ENCODE results near the gene SCAP.

SCAP gene

GRCh38 chr3:47430606-47431005 is 45.1 kb downstream of the SCAP start:
- DNase-seq (ENCODE audit: low read depth) = no peak

GRCh38 chr3:47429476-47430270 is 46.1 kb downstream of the SCAP start:
- DNase-seq (ENCODE audit: low read depth) = no peak

DNA sequence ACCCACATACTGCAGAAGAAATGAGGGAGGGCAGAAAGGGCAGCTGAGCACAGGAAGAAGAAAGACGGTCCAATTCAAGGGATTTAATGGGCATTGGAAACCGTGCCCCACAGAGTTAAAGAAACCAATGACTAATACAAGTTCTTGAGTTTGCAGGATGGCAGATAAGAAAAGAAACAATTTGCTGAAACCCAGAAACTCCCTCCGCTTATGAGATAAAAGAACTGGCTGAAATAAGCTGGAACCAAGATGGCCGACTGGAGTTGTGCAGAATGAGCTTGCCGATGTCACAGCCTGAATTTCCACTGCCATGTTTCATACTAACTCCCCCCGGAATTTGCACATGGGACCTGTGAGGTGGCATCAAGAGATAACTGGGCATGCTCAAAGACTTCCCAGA is 47.1 kb downstream of the SCAP start:
- no peak for DNase-seq (ENCODE audit: low read depth)

DNA sequence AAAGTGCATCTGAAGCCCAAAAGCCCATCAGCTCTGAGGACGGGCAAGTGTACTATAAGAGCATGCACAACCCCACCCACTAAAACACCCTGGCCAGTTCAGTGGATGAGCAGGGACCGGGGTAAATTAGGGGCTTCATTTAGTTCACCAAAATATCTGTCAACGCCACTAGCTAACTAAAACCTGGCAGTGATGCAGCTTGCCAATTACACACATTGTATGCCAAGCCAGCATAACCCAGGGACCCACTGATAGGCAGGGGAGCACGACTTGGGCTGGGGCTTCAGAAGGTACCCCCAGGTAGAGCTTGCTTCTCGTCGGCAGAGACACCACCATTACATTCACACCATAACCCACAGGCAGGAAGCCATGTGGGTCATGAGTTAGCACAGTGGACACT is 47.9 kb downstream of the SCAP start:
- no peak for DNase-seq (ENCODE audit: low read depth)

- DNase-seq (ENCODE audit: low read depth) = no peak
These were observed 49.8 kb downstream of the SCAP start for GRCh38 chr3:47425959-47426358.

DNA sequence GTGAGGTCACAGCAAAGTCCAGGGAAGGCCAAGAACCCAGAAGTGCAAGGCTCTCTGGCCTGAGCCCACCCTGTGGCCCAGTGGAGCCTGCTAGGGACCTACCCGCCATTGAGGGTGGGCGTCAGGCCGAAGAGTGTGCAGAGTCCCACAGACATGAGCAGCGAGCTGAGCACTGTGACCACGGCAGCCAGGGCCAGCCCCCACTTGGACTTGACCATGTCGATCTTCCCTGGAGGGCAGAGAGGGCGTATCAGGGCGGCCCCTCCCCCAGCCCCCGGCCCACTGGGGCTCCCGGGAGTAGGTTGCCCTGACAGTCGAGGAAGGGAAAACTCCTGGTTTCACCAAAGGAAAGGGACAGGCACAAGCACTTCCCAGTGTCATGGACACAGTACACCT is 50.4 kb downstream of the SCAP start:
- no peak for DNase-seq (ENCODE audit: low read depth)

DNA sequence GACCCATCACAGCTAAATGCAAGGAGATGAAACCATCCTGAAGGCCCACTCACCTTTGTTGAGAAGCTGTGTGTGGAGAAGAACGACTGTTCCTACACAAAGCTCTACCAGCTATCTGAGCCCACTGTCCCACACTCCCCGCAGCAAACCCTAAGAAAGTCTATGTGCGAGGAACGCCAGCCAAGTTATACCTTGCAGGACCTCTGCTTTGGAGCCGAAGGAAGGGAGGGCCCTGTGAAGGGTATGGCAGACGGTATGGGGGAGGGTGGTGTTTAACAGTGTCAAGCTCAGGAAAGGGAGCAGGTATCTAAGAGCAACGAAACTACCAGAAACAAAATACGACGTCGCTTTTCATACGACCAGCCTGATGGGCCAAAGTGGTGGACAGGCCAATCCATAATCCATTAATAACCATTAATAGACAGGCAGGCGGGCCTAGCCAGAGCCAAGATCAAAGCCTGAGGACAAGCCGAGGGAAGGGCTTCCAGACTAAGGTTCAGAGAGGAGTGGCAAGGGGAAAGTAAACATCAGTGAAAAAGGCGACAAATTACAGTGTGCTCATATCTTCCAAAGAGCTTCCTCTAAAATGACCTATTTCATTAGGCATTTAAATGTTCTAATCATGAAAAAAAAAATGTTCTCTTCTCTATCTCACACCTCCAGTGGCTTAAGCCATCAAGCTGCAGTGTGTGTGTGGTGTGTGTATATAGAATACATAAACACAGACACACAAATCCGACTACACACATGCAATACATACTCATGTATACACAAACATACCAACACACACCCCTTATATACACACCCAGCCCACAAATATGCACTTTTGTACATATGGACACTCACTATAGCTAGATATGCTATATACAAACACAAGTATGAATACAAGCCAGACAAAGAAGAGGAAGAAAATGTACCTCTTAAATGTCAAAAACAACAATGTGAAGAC is 51.0 kb downstream of the SCAP start:
- DNase-seq (ENCODE audit: low read depth) = no peak

GRCh38 chr3:47423548-47424145 is 52.1 kb downstream of the SCAP start:
- DNase-seq (ENCODE audit: low read depth) = no peak

GRCh38 chr3:47422743-47423142 is 53.0 kb downstream of the SCAP start:
- no peak for DNase-seq (ENCODE audit: low read depth)

GRCh38 chr3:47421741-47422649 is 53.7 kb downstream of the SCAP start:
- DNase-seq (ENCODE audit: low read depth) = peak; percentile 49

- DNase-seq (ENCODE audit: low read depth) = peak; percentile 87
These were observed 54.9 kb downstream of the SCAP start for GRCh38 chr3:47420511-47421484.

DNA sequence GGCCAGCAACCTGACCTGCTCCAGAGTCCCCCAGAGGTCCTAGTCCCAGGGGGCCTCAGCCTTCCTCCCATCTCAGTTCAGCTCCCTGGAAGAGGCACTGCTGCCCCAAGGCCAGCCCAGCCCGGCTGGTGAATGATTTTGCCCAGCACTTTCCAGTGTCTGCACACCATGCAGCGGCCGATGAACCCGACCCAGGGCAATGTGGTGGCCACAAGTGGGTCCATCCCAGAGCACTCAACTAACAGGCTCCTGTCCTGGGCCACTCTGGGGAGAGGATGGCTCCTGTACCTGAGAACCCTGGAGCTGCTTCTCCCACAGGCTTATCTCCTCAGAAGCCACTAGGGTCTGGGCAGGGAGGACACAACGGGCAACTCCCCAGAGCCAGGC is 55.7 kb downstream of the SCAP start:
- DNase-seq (ENCODE audit: low read depth) = no peak

DNA sequence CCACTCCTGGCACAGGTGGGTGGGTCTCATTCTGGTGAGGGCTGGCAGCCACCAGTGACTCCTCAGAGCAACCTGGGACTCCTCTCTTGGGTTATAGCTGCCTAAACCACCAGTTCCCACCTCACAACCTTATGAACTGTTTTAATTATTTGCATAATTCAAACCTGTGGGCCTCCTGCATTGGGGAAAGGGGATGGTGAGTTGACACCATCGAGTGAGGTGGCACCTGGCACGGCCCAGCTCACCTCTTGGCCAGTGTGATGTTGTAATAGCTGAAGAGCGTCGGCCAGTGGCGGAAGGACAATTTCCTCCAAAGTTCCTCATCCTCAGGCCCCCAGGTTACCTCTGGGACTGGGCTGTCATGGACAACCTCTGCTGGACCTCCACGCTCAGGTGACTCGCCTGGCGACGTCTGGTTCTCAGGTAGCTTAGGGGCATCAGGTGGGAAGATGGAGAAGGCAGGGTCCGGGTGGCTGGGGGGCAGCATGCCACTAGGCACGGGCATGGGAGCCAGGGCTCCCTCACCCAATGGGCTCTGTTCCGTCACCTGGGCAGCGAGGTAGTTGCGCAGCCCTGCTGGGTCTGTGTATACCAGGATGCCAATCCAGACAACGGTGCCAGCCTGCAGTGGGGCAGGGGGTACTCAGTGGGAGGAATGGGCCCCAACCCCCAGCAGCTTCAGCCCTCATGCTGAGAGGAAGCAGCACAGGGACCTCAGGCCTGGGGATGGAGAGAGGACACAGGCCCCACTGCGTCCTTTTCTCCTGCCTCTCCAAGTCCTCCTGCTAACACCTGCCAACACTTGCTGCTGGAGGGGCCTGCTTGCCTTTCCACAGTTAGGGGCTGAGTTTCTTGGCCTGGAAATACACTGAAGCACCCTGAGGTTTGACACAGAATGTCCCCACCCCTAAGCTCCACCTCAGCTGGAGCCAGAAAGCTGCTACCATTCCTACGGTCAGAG is 56.4 kb downstream of the SCAP start:
- no peak for DNase-seq (ENCODE audit: low read depth)

DNA sequence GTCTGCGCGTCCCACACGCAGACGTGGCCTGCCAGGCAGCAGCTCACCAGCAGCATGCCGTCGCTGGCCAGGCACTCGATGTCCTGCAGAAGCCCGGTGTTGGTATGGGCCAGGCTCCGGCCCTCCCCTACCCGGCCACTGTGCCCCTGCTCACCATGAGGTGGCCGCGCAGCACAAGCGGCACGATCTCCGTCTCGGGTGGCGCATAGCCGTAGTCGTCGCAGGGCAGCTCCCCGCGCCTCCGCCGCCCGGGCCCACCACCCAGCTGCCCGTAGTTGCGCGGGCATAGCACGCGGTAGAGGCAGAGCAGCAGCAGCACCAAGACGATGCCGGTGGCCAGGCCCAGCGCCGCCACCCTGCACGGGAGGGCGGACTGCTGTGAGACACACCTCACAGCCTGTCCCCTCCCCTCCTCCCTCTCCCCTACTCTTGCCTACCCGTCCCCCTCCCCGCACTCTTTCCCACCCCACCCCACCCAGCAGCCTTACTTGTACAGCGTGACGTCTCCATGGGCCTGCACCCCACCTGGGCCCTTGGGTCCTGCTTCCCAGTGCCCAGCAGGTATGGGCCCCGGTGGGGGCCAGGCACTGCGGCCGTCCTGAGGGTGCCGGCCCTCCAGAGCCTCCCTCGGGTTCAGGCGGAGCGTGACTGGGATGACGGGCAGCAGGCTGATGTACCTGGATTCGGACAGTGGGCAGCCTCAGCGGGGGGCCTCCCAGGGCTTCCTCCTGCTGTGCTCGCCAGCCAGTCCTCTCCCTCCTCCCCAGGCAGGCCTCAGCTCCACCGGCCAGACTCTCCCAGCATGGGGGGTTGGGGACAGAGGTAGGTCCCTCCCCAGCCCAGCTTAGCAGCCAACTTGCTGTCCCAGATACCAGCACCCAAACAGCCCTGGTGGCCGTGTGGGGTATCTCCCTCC is 57.3 kb downstream of the SCAP start:
- peak; percentile 33 for DNase-seq (ENCODE audit: low read depth)

- no peak for DNase-seq (ENCODE audit: low read depth)
These were observed 59.7 kb downstream of the SCAP start for GRCh38 chr3:47416041-47416440.

DNA sequence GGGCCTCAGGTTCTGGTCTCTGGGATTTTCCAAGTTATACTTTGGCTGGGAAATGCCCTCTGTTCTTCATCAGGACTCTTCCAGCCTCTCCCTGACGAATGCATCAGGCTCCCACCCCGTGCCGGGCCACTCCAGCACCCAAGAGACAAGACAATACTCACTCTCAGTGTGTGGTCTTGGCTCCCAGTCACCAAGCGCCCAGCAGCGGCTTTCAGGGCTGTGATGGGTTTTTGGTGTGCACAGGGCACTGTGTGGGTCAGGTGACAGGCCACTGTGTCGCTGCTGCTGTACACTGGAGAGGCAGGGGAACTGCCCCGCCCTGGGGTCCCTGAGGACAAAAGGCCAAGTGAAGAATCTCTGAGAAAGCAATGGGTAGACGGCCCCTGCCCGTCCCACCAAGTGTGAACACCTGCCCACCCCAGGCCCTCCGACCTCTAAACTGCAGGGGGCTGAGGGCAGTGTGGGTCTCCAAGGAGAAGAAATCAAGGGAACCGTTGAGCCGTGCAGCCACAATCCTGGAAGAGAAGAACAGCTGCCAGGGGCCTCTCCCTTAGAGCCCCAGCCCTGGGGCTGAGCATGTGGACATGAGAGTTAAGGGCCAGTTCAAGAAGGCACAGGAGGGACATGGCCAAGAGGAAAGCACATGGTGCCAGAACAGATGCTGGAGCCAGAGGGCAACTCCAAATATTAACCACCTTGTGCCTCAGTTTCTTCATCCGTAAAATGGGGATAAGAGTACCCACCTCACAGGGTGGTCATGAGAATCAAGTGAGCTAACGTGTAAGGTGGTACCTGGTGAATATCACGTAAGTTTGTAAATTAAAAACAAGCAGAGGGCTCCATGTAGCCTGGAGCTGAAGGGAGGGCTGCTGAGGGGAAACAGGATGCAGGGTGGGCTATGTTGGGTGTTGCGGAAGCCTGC is 60.8 kb downstream of the SCAP start:
- no peak for DNase-seq (ENCODE audit: low read depth)

- DNase-seq (ENCODE audit: low read depth) = no peak
These were observed 61.6 kb downstream of the SCAP start for GRCh38 chr3:47414161-47414564.

All from ELR (cell line).